A549 treated with DMSO at 1 μM for 4 hours (cell line): ENCODE data around the gene SAMD5. TPM values are rescaled to one million over a fixed set of nuclear protein-coding genes. Genes with fewer than 3 reads are reported as not detected.

ENCODE experiments used
- total RNA-seq: library from RNA; stranded (reverse); fragments of 200-300 nt; extraction: Qiagen RNA extraction; gene quantifications from 5 replicates; pipeline ENCODE4 v1.2.3, GENCODE V29; 2022; ENCODE audit warnings: low read depth

SAMD5 gene
- total RNA-seq = 0.69 to 1.1 TPM (median 0.79 TPM) in 5 replicates

DNA sequence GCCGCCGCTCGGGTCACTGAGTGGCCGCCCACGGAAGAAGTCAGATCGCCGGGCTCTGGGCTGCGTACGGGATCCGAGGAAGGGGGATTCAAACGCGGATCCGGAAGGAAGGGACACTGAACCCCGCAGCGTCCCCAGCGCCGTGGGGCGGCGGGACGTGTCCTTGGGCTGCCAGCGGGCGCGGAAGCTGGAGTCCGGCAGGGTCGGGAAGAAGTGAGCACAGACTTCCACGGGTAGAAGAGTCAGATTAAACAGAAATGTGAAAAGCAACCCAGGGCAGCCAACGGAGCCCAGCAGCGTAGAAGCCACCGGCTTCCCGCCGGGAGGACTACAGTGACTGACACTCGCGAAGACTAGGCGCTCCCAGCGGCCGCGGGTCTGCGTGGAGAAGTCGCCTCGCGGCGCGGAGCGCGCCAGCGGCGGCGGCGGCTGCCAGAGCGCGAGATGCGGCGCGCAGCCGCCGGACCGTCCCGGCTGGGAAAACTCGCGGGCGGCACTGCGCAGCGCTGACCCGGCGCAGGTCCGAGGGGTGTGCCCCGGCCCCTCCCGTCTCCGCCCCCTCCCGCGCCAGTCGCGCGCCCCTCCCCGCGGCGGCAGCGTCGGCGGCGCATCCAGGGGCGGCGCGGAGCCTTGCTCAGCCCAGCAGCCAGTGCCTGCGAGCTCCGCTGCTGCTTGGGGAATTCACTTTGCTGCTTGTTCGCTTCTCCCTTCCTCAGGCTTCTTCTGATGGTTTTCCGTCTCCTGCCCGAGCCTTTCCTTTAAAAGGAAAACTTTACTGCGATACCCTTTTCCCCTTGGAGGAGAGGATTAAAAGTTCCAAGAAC, at the start of gene SAMD5:
Gene SAMD5, plus strand, starts transcription at position 649 of the 824 bp plus-strand sequence. CDS start 239 bp downstream, outside the sequence.

